Endodermal cell (in vitro differentiated cells): ENCODE measurements around the gene TBC1D21. TPM values are rescaled to one million over a fixed set of nuclear protein-coding genes. Genes with fewer than 3 reads are reported as not detected.

Source experiments
- DNase-seq: peaks from one replicate; pipeline ENCODE4 v3.0.0-alpha.2; 2017
- H3K27ac ChIP-seq: 2 replicates; pipeline ENCODE4 v1.5.1; 2013; ENCODE audit warnings: mild to moderate bottlenecking, low read depth, low read length, moderate library complexity
- H3K27me3 ChIP-seq: 2 replicates; pipeline ENCODE4 v1.6.1; 2013; ENCODE audit warnings: mild to moderate bottlenecking, low read length, moderate library complexity; ENCODE audit not compliant: insufficient read depth, control insufficient read depth, poor library complexity, severe bottlenecking
- H3K36me3 ChIP-seq: 2 replicates; pipeline ENCODE4 v1.7.0; 2013; ENCODE audit warnings: mild to moderate bottlenecking, low read length, moderate library complexity; ENCODE audit not compliant: control insufficient read depth, insufficient read depth
- H3K4me1 ChIP-seq: one replicate; pipeline ENCODE4 v1.7.0; 2013; ENCODE audit warnings: low read length; ENCODE audit not compliant: control insufficient read depth, insufficient read depth
- H3K4me3 ChIP-seq: 2 replicates; pipeline ENCODE4 v1.5.1; 2013; ENCODE audit warnings: mild to moderate bottlenecking, low read length, moderate library complexity
- H3K9ac ChIP-seq: 2 replicates; pipeline ENCODE4 v1.6.1; 2013; ENCODE audit warnings: mild to moderate bottlenecking, low read length, moderate library complexity; ENCODE audit not compliant: poor library complexity, severe bottlenecking; ENCODE audit errors: extremely low read depth
- H3K9me3 ChIP-seq: 2 replicates; pipeline ENCODE4 v1.6.1; 2013; ENCODE audit warnings: mild to moderate bottlenecking, low read length, moderate library complexity; ENCODE audit not compliant: control insufficient read depth
- H3K27ac Mint-ChIP-seq: 2 replicates; pipeline ENCODE4 v1.8.0; 2020; ENCODE audit warnings: mixed read lengths
- H3K27me3 Mint-ChIP-seq: 2 replicates; pipeline ENCODE4 v1.8.0; 2021; ENCODE audit warnings: mild to moderate bottlenecking, mixed read lengths; ENCODE audit not compliant: insufficient read depth
- H3K36me3 Mint-ChIP-seq: 2 replicates; pipeline ENCODE4 v1.8.0; 2020; ENCODE audit warnings: low read depth, mixed read lengths
- H3K4me1 Mint-ChIP-seq: 2 replicates; pipeline ENCODE4 v1.8.0; 2020; ENCODE audit warnings: mixed read lengths
- H3K4me3 Mint-ChIP-seq: 2 replicates; pipeline ENCODE4 v1.8.0; 2020; ENCODE audit warnings: mild to moderate bottlenecking, moderate library complexity, mixed read lengths
- H3K9me3 Mint-ChIP-seq: 2 replicates; pipeline ENCODE4 v1.8.0; 2020; ENCODE audit warnings: mild to moderate bottlenecking, mixed read lengths
- CTCF ChIP-seq: fragments of 200-600 bp; sonication (generic); conservative IDR thresholded peaks from 2 replicates; pipeline ENCODE4 v1.5.0; 2021; ENCODE audit warnings: antibody characterized with exemption, mild to moderate bottlenecking
- WGBS, 2 experiments: methylation state at CpG; one replicate each; pipeline versions ENCODE4 v1.1.5 to v1.1.7; 2013; ENCODE audit warnings: missing lambda C conversion rate in 2 of 2, mixed read lengths in 1 of 2; ENCODE audit not compliant: insufficient coverage in 1 of 2, insufficient read length in 1 of 2; 5-methylcytosine and 5-hydroxymethylcytosine counted together
- total RNA-seq, 2 donors: library from RNA; stranded (reverse); fragmentation: NEBNext Ultra II Directional in 1 of 2; extraction: Animal tissue kit (Norgen Biotek cat#: 25700) in 1 of 2; gene quantifications; 2 replicates in 1 of 2; 3 replicates in 1 of 2; pipeline ENCODE4 v1.2.1, GENCODE V29; 2021

The TBC1D21 gene
- total RNA-seq, 2 donors from 2014 or later = not detected

- H3K27ac Mint-ChIP-seq = no peak overlapping the region
- H3K27me3 ChIP-seq = peaks cover 33% of the 10 kb centered on the region
- H3K27me3 Mint-ChIP-seq = peaks cover 33% of the 10 kb centered on the region
- no peak for DNase-seq
- H3K9ac ChIP-seq = no peak overlapping the region
- WGBS, 2 experiments = 87 to 97% methylated on average over 3 to 5 of the region's 5 CpGs
- no peaks in the 10 kb centered on the region for H3K9me3 Mint-ChIP-seq
- H3K4me3 Mint-ChIP-seq = no peak overlapping the region
- peaks cover 7% of the 10 kb centered on the region for H3K4me1 Mint-ChIP-seq
- no peaks in the 10 kb centered on the region for H3K4me1 ChIP-seq
- no peak for TF ChIP-seq CTCF
- no peaks in the 10 kb centered on the region for H3K36me3 ChIP-seq
- H3K27ac ChIP-seq = no peak overlapping the region
- H3K4me3 ChIP-seq = no peak overlapping the region
- H3K36me3 Mint-ChIP-seq = no peaks in the 10 kb centered on the region
- H3K9me3 ChIP-seq = no peaks in the 10 kb centered on the region
Observed at GRCh38 chr15:73872346-73872745, 1.0 kb upstream of the TBC1D21 start.

GRCh38 chr15:73873889-73874511, 636 bp downstream of the TBC1D21 start:
- 33 to 43% methylated on average over 3 to 5 of the region's 6 CpGs for WGBS, 2 experiments
- H3K27ac Mint-ChIP-seq = no peak overlapping the region
- H3K27ac ChIP-seq = no peak overlapping the region
- no peak overlapping the region for H3K9ac ChIP-seq
- peaks cover 33% of the 10 kb centered on the region for H3K27me3 ChIP-seq
- no peaks in the 10 kb centered on the region for H3K4me1 ChIP-seq
- TF ChIP-seq CTCF = peak; percentile 89
- H3K36me3 Mint-ChIP-seq = no peaks in the 10 kb centered on the region
- H3K4me3 Mint-ChIP-seq = no peak overlapping the region
- H3K4me3 ChIP-seq = no peak overlapping the region
- H3K9me3 ChIP-seq = no peaks in the 10 kb centered on the region
- H3K27me3 Mint-ChIP-seq = peaks cover 31% of the 10 kb centered on the region
- H3K4me1 Mint-ChIP-seq = peaks cover 7% of the 10 kb centered on the region
- no peaks in the 10 kb centered on the region for H3K9me3 Mint-ChIP-seq
- peak; percentile 65 for DNase-seq
- no peaks in the 10 kb centered on the region for H3K36me3 ChIP-seq

GRCh38 chr15:73879426-73879825, 6.1 kb downstream of the TBC1D21 start:
- no peak overlapping the region for H3K27ac Mint-ChIP-seq
- H3K36me3 Mint-ChIP-seq = no peaks in the 10 kb centered on the region
- DNase-seq = peak; percentile 7
- no peak for TF ChIP-seq CTCF
- WGBS, 2 experiments = 52 to 93% methylated on average over 2 to 3 of the region's 3 CpGs
- peaks cover 7% of the 10 kb centered on the region for H3K4me1 Mint-ChIP-seq
- Histone ChIP-seq H3K4me1 (no peaks in the 10 kb centered on the region), H3K27ac (no peak overlapping the region), H3K27me3 (peaks cover 22% of the 10 kb centered on the region), H3K4me3 (no peak overlapping the region), H3K9me3 (no peaks in the 10 kb centered on the region), H3K36me3 (no peaks in the 10 kb centered on the region), H3K9ac (no peak overlapping the region)
- no peaks in the 10 kb centered on the region for H3K9me3 Mint-ChIP-seq
- H3K4me3 Mint-ChIP-seq = no peak overlapping the region
- peaks cover 11% of the 10 kb centered on the region for H3K27me3 Mint-ChIP-seq
